ENCODE data around the gene ADAP1. TPM values are rescaled to one million over a fixed set of nuclear protein-coding genes. Genes with fewer than 3 reads are reported as not detected.

The ADAP1 gene
- total RNA-seq, 1 experiment from 2014 or later = 3.1 TPM

- intact Hi-C loops (cut with micrococcal nuclease; ENCODE audit: unreplicated experiment) = no loop called here
- no peak for TF ChIP-seq POLR2AphosphoS5 (IDR thresholded peaks at IDR 0.05; ENCODE audit: low read depth, low read length)
- TF ChIP-seq SIN3A (IDR thresholded peaks at IDR 0.05; ENCODE audit: borderline replicate concordance, insufficient read depth, low read depth, low read length) = no peak
- TF ChIP-seq REST (IDR thresholded peaks at IDR 0.05; ENCODE audit: insufficient read depth in 1 of 2, low read depth in 2 of 2, low read length in 1 of 2) = no peak
- no peak for TF ChIP-seq TCF7L2 (IDR thresholded peaks at IDR 0.05; ENCODE audit: low read depth, low read length)
- TF ChIP-seq, protein P1, sequence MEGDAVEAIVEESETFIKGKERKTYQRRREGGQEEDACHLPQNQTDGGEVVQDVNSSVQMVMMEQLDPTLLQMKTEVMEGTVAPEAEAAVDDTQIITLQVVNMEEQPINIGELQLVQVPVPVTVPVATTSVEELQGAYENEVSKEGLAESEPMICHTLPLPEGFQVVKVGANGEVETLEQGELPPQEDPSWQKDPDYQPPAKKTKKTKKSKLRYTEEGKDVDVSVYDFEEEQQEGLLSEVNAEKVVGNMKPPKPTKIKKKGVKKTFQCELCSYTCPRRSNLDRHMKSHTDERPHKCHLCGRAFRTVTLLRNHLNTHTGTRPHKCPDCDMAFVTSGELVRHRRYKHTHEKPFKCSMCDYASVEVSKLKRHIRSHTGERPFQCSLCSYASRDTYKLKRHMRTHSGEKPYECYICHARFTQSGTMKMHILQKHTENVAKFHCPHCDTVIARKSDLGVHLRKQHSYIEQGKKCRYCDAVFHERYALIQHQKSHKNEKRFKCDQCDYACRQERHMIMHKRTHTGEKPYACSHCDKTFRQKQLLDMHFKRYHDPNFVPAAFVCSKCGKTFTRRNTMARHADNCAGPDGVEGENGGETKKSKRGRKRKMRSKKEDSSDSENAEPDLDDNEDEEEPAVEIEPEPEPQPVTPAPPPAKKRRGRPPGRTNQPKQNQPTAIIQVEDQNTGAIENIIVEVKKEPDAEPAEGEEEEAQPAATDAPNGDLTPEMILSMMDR (IDR thresholded peaks at IDR 0.05) = no peak
- in situ Hi-C loops (cut with HindIII; ENCODE audit: low pct_unique_long_range_greater_than_20kb, low sequenced_read_pairs) = no loop called here
- ATAC-seq (no peak), DNase-seq (ENCODE audit: low read depth, low spot score) (no peak)
- BruUV-seq (replicated peaks) = no TSS peak
- Histone ChIP-seq H3K27ac (ENCODE audit: low read length) (no peak overlapping the region), H3K36me3 (ENCODE audit: control insufficient read depth, insufficient read depth, low read length) (no peaks in the 10 kb centered on the region), H3K9me3 (ENCODE audit: control insufficient read depth, insufficient read depth, low read depth, low read length) (no peaks in the 10 kb centered on the region), H3K4me1 (ENCODE audit: control insufficient read depth, insufficient read depth, low read length) (peaks cover 7% of the 10 kb centered on the region; the same call in 1 of the 2 replicates), H3K4me3 (ENCODE audit: low read depth in 2 of 2, low read length in 2 of 2) (no peak overlapping the region), H3K27me3 (ENCODE audit: control insufficient read depth, insufficient read depth, low read length) (peaks cover 6% of the 10 kb centered on the region)
- POLR2A ChIA-PET = no interaction called here
- CTCF ChIA-PET = no interaction called here
Measured at GRCh38 chr7:946256-946996, 8.1 kb downstream of the ADAP1 start.

- H3K27me3 ChIP-seq (ENCODE audit: control insufficient read depth, insufficient read depth, low read length) = peaks cover 12% of the 10 kb centered on the region
- H3K4me3 ChIP-seq (ENCODE audit: low read depth in 2 of 2, low read length in 2 of 2) = no peak overlapping the region
- in situ Hi-C loops (cut with HindIII; ENCODE audit: low pct_unique_long_range_greater_than_20kb, low sequenced_read_pairs) (no loop called here), intact Hi-C loops (cut with micrococcal nuclease; ENCODE audit: unreplicated experiment) (no loop called here)
- peaks cover 7% of the 10 kb centered on the region; the same call in 1 of the 2 replicates for H3K4me1 ChIP-seq (ENCODE audit: control insufficient read depth, insufficient read depth, low read length)
- BruUV-seq (replicated peaks) = no TSS peak
- ATAC-seq (peak; percentile 65), DNase-seq (ENCODE audit: low read depth, low spot score) (no peak)
- POLR2A ChIA-PET = no interaction called here
- no peaks in the 10 kb centered on the region for H3K36me3 ChIP-seq (ENCODE audit: control insufficient read depth, insufficient read depth, low read length)
- TF ChIP-seq REST (IDR thresholded peaks at IDR 0.05; ENCODE audit: insufficient read depth in 1 of 2, low read depth in 2 of 2, low read length in 1 of 2) = no peak
- TF ChIP-seq TCF7L2 (IDR thresholded peaks at IDR 0.05; ENCODE audit: low read depth, low read length) = no peak
- no peak for TF ChIP-seq SIN3A (IDR thresholded peaks at IDR 0.05; ENCODE audit: borderline replicate concordance, insufficient read depth, low read depth, low read length)
- peaks cover 4% of the 10 kb centered on the region; the same call in 1 of the 2 replicates for H3K9me3 ChIP-seq (ENCODE audit: control insufficient read depth, insufficient read depth, low read depth, low read length)
- CTCF ChIA-PET = no interaction called here
- no peak overlapping the region for H3K27ac ChIP-seq (ENCODE audit: low read length)
Measured at GRCh38 chr7:945556-946255, 8.8 kb downstream of the ADAP1 start.
